VCaP (cell line): Measurements from ENCODE around the gene PLXNC1.
"Not testable (repeated sequence)": the region's sequence is repeated elsewhere in the genome, so short reads cannot be mapped to it uniquely, and the experiment has no call there.

Experiments
- H3K27ac ChIP-seq: fragments of 450-650 bp; 2 replicates; pipeline ENCODE4 v1.5.1; 2017
- TF ChIP-seq, protein P1 (sequence below): fragments of 450-650 bp; conservative IDR thresholded peaks from 2 replicates; pipeline ENCODE4 v1.5.1; 2017; ENCODE audit warnings: mild to moderate bottlenecking, moderate library complexity

PLXNC1 gene

DNA sequence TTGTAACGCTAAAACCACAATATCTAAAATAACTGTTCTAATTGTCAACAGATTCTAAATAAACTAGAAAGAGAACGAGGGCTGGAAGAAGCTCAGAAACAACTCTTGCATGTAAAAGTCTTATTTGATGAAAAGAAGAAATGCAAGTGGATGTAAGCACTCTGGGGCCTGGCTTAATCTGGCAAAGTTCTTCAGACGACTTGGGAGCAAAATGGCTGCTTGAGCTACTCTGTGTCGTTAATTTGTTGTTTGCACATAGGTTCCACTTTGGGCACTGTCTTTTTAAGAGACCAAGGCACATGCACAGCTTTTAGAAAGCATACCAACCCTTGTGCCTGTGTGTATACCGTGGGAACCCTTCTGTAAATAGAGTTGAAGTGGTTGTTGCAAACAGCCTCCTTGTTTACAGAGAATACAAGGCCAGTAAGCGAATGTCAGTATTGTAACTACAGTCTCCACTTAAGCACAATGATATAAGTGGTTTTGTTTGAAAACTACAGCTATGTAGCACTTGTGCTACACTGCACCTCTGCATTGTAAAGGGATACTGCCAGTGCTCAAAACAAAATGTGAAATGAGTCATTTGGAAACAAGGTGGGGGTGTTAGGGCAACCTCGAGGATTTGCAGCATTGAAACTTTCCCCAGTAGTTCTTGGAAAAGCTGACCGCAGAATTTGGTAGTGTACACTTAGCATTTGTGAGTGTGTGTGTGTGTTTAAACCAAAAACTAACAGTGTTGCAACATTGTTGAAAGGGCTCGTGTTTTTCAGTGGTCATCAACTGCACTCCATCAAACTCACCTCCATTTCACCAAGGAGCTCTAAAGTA is 157.0 kb downstream of the PLXNC1 start:
- peak overlapping the region; percentile 18; the same call in 1 of the 2 replicates for H3K27ac ChIP-seq
- TF ChIP-seq, protein P1, sequence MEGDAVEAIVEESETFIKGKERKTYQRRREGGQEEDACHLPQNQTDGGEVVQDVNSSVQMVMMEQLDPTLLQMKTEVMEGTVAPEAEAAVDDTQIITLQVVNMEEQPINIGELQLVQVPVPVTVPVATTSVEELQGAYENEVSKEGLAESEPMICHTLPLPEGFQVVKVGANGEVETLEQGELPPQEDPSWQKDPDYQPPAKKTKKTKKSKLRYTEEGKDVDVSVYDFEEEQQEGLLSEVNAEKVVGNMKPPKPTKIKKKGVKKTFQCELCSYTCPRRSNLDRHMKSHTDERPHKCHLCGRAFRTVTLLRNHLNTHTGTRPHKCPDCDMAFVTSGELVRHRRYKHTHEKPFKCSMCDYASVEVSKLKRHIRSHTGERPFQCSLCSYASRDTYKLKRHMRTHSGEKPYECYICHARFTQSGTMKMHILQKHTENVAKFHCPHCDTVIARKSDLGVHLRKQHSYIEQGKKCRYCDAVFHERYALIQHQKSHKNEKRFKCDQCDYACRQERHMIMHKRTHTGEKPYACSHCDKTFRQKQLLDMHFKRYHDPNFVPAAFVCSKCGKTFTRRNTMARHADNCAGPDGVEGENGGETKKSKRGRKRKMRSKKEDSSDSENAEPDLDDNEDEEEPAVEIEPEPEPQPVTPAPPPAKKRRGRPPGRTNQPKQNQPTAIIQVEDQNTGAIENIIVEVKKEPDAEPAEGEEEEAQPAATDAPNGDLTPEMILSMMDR, result no peak

DNA sequence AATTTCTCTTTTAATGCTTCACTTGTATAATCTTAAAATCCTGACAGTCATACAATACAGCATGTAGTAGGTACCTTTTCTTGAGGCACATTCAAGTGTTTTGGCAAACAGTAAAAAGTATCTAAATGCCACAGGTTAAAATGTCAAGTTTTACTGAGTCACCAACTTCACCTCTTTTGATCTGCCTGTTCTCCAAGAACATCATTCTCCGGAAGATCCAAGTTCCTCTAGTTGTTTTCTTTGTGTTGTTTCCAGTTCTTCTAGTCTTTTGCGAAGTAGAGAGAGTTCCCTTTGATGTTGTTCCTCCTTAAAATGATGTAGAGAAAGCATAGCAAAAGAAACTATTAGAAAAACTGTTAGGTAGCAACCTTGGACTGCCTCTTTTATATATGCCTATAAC is 160.2 kb downstream of the PLXNC1 start:
- no peak overlapping the region for H3K27ac ChIP-seq
- TF ChIP-seq, protein P1, result no peak

DNA sequence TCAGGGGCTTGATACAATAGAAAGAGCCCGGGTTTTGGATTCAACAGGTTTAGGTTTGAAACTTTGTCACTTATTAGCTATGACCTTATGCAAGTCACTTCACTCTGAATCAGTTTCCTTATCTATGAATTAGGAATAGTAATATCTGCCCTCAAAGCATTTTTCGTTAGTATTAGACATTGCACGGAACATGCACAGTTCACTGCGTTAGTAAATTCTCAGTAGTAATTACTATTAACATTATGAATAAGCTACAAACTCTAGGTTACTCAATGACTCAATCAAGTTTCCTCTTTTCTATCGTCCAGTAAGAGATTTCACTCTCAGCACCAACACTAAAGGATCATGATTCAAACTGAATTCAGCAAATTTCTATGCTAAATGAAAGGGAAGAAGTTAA is 161.0 kb downstream of the PLXNC1 start:
- no peak overlapping the region for H3K27ac ChIP-seq
- TF ChIP-seq, protein P1, result no peak

DNA sequence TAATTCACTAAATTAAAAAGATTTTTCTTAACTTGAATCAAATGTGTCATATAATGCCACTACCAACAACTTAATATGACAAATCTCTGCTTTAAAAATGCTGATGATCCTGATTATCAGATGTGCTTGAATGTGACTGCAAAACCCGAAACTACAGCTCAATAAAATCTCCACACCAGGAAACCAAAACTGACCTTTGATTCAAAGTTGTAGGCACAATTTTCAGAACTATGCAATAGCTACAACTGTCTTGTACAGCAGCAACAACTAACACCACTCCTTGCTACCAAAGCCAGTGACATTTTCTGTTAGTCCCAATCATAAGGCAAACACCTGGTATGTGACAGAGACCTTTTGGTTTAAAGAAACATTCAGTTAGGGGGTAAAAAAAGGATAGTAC is 164.0 kb downstream of the PLXNC1 start:
- no peak overlapping the region for H3K27ac ChIP-seq
- TF ChIP-seq, protein P1, result no peak

DNA sequence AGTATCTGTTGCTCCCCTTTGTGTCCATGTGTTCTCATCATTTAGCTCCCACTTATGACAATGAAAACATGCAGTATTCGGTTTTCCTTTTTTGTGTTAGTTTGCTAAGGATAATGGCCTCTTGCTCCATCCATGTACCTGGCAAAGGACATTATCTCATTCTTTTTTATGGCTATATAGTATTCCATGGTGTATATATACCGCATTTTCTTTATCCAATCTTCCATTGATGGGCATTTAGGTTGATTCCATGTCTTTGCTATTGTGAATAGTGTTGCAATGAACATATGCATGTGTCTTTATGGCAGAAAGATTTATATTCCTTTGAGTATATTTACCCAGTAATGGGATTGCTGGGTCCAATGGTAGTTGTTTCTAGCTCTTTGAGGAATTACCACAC is 168.2 kb downstream of the PLXNC1 start:
- H3K27ac ChIP-seq, result not testable (repeated sequence)

DNA sequence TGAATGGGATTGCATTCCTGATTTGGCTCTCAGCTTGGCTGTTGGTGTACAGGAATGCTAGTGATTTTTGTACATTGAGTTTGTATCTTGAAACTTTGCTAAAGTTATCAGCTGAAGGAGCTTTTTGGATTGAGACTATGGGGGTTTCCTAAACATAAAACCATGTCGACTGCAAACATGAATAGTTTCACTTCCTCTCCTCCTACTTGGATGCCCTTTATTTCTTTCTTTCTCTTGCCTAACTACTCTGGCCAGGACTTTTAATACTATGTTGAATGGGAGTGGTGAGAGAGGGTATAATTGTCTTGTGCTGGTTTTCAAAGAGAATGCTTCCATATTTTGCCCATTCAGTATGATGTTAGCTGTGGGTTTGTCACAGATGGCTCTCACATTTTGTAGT is 169.8 kb downstream of the PLXNC1 start:
- H3K27ac ChIP-seq, result no peak overlapping the region
- TF ChIP-seq, protein P1, result no peak

DNA sequence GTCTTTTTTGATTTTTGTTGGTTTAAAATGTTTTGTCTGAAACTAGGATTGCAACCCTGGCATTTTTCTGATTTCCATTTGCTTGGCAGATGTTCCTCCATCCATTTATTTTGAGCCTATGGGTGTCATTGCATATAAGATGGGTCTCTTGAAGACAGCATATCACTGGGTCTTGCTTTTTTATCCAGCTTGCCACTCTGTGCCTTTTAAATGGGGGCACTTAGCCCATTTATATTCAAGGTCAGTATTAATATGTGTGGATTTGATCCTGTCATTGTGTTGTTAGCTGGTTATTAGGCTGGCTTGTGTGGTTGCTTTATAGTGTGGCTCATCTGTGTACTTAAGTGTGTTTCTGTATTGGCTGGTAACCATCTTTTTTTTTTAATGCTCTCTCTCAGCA is 171.7 kb downstream of the PLXNC1 start:
- TF ChIP-seq, protein P1, result no peak
- H3K27ac ChIP-seq, result no peak overlapping the region

DNA sequence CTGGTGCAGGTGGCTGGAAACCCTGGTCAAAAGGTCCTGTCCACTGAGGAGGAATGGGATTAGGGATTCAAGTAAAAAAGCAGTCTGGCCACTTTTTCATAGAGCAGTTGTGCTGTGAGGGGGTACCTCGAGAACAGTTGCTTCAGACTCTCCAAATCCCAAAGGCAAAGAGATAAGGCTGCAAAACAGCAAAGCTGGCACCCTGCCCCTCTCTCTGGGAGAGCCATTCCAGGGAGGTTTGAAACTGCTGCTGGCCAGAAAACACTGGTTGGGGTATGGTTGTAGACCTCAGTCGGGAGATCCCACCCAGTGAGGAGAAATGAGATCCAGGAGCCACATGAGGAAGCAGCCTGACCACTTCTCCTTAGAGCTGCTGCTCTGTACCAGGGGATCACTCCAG is 174.0 kb downstream of the PLXNC1 start:
- TF ChIP-seq, protein P1, result no peak
- H3K27ac ChIP-seq, result no peak overlapping the region
